GM10847 (cell line): Measurements from ENCODE around the gene GID4.

Experiments used
- POLR2A ChIP-seq: IDR thresholded peaks from 2 replicates; pipeline ENCODE4 v1.6.1; 2011; ENCODE audit not compliant: insufficient read length; ENCODE audit errors: extremely low read depth

GID4 gene

DNA sequence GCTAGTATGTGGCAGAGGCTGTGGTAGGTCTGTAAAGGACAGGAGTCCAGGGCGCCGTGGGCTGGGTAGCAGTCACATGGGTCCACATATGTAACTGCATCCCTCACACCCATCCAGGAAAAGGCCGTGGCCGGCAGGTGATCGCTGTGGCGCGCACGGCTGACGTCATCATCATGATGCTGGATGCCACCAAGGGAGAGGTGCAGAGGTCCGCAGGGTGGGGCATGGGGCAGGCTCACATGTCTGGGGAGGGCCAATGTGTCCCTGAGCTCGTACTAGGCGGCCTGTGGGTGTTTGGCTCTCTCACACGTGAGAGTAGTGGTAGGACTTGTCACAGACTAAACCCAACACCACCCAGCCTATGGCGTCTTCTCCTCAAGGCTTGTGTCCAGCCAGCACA lies 60.3 kb downstream of the GID4 start:
- no peak for TF ChIP-seq POLR2A

DNA sequence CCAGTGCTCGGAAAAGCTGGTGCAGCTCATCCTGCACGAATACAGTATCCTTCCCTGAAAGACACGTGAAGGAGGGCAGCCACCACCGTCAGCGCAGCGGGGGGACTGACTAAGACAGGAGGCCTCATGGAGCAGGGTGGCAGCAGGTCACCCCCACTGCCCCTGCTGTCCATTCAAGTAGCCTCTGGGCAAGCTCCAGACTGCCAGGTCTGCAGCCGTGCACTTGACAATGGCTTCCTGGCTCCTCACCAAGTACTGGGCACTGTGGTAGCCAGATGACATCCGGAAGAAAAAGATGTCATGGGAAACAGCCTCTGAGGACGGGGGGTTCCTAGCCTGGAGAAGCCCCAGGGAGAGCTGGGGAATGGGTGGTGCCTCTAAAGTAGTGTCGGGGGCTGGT lies 61.4 kb downstream of the GID4 start:
- no peak for TF ChIP-seq POLR2A

DNA sequence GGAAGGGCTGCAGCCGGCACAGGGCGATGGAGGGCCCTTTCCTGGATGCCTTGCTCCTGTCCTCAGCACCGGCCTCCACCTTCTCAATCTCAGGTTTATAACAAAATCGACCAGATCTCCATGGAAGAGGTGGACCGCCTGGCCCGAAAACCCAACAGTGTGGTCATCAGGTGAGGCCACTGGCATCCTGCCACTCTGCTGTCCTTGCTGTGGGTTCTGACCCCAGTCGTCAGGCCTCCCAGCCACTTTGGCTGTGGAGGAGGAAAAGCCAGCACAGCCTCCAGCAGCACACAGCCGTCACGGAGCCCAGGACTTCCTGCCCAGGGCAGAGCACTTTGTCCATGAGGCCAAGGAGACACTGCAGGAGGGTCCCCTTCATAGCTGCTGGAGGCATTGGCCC lies 62.6 kb downstream of the GID4 start:
- TF ChIP-seq POLR2A: no peak

- TF ChIP-seq POLR2A: no peak
Observed at GRCh38 chr17:18102640-18103039, 63.4 kb downstream of the GID4 start.

GRCh38 chr17:18105027-18105426 lies 65.8 kb downstream of the GID4 start:
- TF ChIP-seq POLR2A: no peak

DNA sequence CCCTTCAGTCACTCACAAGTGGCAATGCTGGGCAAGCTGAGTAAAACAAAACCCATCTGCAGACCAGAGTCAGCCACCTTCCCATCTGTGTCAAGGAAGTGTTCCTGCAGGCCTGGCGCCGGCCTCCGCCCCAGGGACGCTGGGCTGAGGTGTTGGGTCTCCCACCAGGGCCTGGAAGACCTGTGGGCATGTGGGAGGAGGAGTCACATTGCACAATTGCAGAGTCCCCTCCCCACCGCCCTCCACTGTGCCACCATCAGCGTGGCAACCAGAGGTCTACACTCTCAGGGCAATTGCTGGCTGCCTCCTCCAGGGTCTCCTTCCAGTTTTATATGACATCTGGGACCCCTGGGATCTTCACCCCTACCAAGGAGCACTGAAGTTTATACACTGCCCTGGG lies 66.4 kb downstream of the GID4 start:
- no peak for TF ChIP-seq POLR2A

DNA sequence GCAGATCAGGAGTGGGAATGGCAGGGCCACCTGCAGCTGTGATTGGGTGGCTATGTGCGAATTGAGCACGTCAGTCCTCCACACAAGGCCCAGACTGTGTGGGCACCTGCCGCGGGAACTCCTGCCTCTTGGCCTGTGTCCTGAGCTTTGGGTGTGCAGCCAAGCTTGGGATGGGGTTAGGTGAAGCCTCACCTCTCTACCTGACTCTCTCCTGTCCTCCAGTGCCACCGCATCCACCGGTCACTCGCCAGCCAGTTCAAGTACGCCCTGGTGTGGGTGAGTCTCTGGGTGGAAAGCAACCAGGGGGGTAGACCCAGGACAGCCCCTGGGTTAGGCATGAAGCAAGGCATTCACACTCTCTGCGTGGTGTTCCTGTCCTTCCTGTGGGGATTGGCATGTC lies 67.0 kb downstream of the GID4 start:
- no peak for TF ChIP-seq POLR2A

GRCh38 chr17:18107061-18107790 lies 68.0 kb downstream of the GID4 start:
- TF ChIP-seq POLR2A: no peak

- TF ChIP-seq POLR2A: no peak
Observed at GRCh38 chr17:18107971-18108370, 68.8 kb downstream of the GID4 start.

DNA sequence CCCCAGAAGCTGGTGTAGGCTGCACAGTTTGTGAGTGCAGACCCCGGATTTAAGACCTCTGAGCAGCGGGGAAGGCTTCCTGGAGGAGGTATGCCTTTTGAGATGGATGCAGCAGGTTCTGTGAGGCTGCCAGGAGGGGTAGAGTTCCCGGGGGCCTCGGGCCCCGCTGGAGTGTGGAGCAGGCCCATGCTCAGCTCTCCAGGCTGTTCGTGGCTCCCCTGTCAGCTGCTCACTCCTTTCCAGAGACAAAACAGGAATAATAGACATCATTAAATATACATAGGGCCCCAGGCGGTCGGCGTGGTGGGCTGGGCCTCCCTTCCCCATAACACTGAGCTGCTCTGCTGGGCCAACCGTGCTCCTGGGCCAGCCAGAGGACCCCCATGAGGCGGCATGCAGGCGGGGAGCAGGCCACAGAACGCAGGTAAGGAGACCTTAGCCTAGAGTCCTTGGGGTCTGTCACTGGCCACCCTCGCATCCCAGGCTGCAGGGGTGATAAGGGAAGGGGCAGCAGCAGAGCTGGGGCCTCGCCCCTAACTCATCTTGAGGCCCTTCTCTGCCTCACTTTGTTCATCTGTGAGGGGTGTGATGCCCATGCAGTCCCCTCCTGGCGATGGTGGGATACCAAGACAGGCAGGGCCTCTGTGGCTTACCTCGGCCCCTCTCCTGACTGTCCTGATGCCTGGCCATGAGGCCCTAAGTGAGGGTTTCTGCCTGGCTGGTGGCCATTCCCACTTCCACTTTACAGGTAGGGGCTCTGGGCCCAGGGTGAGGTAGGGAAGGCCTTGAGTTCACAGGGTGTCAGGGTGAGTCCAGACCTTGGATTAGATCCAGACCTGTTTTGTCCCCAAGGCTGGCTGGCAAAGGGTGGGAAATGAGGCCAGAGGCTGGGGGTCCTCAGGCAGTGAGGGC lies 69.4 kb downstream of the GID4 start, which contains the start of gene MYO15A:
MYO15A (plus strand) TSS at position 356 of the 912 bp plus-strand sequence. CDS start 10,045 bp downstream, outside the sequence.
- TF ChIP-seq POLR2A: no peak

DNA sequence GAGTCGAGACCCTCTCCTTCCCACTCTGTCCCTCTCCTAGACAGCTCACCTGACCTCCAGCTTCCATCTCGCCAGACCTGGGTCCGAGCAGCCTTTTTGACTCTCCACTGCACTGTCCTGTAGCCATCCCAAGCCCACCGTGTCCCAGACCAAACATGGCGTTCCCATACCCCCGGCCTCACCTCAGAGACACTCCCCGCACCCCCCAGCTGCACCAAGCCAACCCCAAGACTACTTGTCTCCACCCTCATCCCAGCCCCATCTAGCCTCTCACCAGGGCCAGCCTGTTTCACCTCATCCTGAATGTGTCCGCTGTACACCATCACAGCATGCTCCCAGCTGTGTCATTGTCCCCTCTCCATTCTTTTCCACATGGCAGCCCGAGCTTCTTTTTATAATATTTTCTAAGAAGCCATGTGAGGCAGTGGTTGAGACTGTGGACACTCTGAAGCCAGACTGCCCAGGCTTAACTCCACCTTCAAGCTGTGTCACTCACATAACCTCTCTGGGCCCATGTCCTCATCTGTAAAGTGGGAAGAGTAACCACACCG lies 70.8 kb downstream of the GID4 start:
- no peak for TF ChIP-seq POLR2A

DNA sequence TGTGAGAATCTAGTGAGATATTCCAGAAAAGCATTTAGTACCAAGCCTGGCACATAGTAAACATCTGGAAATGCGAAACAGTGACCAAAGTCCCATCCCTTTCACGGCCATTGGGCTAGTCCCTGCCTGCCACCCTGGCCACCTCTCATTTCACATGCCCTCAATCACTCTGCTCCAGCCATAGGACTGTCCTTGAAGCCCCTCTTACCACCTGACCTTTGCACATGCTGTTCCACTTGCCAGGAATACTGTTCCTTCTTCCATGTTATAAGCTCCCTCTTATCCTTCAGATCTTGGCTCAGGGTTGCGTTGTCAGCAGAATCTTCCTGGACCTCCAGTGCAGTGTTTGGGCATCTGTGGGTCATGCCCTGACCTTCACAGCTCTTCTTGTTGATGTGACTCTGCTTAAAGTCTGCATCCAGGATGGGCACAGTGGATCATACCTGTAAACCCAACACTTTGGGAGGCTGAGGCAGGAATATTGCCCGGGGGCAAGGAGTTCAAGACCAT lies 71.5 kb downstream of the GID4 start:
- no peak for TF ChIP-seq POLR2A

DNA sequence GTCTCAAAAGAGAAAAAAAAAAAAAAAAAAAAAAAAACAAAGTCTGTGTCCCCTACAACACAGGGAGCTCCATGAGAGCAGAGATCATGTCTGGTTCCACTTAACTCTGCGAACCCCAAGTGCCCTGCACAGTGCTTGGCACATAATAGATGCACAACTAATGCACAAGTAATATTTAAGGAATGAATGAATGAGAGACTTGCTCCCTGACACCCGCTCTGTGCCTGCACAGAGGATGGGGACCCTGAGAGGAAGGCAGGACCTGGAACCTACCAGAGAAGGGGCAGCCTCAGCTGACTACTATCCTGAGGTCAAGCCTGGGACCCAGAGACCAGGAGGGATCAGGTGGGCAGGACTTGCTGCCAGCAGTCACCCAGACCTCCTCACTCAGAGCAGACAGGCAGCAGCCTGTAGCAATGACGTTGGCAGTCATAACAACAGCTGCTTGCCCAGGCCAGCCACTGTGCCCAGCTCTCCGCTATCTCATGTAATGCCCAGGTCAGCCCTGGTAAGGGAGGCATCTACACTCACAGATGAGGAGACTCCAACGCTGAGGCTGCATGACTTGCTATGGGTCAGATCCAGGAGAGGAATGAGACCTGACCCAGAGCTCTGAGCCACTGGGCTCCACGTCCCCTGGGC lies 72.2 kb downstream of the GID4 start:
- TF ChIP-seq POLR2A: no peak

- TF ChIP-seq POLR2A: no peak
Observed at GRCh38 chr17:18115517-18115916, 76.3 kb downstream of the GID4 start.

- no peak for TF ChIP-seq POLR2A
Observed at GRCh38 chr17:18116078-18116477, 76.9 kb downstream of the GID4 start.
